Measurements from ENCODE around the gene CPAMD8. TPM values are rescaled to one million over a fixed set of nuclear protein-coding genes. Genes with fewer than 3 reads are reported as not detected.
"Not testable (repeated sequence)": the region's sequence is repeated elsewhere in the genome, so short reads cannot be mapped to it uniquely, and the experiment has no call there.

CPAMD8 gene
- total RNA-seq, 4 donors from 2014 or later = 0.72 to 8.2 (median 4.0) TPM

DNA sequence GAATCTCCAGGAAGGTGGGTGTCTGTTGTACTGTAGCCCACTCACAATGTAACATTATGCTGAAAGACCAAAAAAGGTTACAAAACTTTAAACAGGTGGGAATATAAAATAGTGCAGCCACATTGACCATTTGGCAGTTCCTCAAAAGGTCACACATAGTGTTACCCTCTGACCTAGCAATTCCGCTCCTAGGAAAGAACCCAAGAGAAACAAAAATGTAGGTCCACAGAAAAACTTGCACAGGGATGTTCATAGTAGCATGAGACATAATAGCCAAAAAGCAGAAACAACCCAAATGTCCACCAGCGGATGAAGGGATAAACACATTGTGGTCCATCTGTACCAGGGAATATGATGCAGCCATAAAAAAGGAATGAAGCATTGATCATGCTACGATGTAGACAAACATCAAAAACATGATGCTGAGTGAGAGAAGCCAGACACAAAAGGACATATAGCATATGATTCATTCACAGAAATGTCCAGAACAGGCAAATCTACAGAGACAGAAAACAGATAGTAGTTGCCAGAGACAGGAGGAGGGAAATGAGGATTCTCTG, 27.9 kb downstream of the CPAMD8 start:
- H3K27ac ChIP-seq = no peak overlapping the region
- no peak overlapping the region for H3K4me3 ChIP-seq
- intact Hi-C loops (cut with DNase I) = no loop called here
- H3K4me1 ChIP-seq = no peaks in the 10 kb centered on the region
- DNase-seq = no peak
- peaks cover 0 to 8% (median 0%) of the 10 kb centered on the region in 4 donors for H3K27me3 ChIP-seq
- H3K36me3 ChIP-seq = no peaks in the 10 kb centered on the region
- 91 to 97% methylated on average over 3 of the region's 3 CpGs for WGBS, 2 donors
- TF ChIP-seq, protein P1, sequence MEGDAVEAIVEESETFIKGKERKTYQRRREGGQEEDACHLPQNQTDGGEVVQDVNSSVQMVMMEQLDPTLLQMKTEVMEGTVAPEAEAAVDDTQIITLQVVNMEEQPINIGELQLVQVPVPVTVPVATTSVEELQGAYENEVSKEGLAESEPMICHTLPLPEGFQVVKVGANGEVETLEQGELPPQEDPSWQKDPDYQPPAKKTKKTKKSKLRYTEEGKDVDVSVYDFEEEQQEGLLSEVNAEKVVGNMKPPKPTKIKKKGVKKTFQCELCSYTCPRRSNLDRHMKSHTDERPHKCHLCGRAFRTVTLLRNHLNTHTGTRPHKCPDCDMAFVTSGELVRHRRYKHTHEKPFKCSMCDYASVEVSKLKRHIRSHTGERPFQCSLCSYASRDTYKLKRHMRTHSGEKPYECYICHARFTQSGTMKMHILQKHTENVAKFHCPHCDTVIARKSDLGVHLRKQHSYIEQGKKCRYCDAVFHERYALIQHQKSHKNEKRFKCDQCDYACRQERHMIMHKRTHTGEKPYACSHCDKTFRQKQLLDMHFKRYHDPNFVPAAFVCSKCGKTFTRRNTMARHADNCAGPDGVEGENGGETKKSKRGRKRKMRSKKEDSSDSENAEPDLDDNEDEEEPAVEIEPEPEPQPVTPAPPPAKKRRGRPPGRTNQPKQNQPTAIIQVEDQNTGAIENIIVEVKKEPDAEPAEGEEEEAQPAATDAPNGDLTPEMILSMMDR (IDR thresholded peaks at IDR 0.05) = no peak
- TF ChIP-seq POLR2A (IDR thresholded peaks at IDR 0.05) = no peak
- H3K9me3 ChIP-seq = peaks cover 0 to 11% (median 6%) of the 10 kb centered on the region in 3 donors

- WGBS, 2 donors = 81 to 84% methylated on average over 4 to 5 of the region's 23 CpGs
Observed at GRCh38 chr19:16996838-16997490, 29.6 kb downstream of the CPAMD8 start.

DNA sequence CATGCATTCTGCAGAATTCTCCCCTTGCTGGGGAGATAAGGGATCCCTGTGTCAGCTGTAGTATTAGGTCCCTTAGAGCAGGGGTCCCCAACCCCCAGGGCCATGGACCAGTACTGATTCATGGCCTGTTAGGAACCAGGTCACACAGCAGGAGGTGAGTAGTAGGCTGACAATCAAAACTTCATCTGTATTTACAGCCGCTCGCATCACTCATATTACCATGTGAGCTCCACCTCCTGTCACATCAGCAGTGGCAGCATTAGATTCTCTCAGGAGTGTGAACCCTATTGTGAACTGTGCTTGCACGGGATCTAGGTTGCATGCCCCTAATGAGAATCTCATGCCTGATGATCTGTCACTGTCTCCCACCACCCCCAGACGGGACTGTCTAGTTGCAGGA, 37.9 kb downstream of the CPAMD8 start:
- H3K36me3 ChIP-seq = no peaks in the 10 kb centered on the region
- no peak overlapping the region for H3K4me3 ChIP-seq
- no peak for TF ChIP-seq POLR2A (IDR thresholded peaks at IDR 0.05)
- TF ChIP-seq, protein P1 (IDR thresholded peaks at IDR 0.05) = no peak
- H3K27ac ChIP-seq = no peak overlapping the region
- no peaks in the 10 kb centered on the region for H3K9me3 ChIP-seq
- no peaks in the 10 kb centered on the region for H3K27me3 ChIP-seq
- DNase-seq = no peak
- 52 to 83% methylated on average over 4 of the region's 4 CpGs for WGBS, 2 donors
- H3K4me1 ChIP-seq = peaks cover 0 to 6% (median 0%) of the 10 kb centered on the region in 3 donors
- intact Hi-C loops (cut with DNase I) = no loop called here

More at GRCh38 chr19:16996838-16997490, 29.6 kb downstream of the CPAMD8 start:
- H3K36me3 ChIP-seq; H3K27ac ChIP-seq; H3K4me1 ChIP-seq; H3K4me3 ChIP-seq; DNase-seq; intact Hi-C loops (cut with DNase I); H3K27me3 ChIP-seq: not testable (repeated sequence)
- peaks cover 0 to 11% (median 6%) of the 10 kb centered on the region in 3 donors for H3K9me3 ChIP-seq

- no peak overlapping the region for H3K27ac ChIP-seq
- H3K4me1 ChIP-seq = peaks cover 0 to 6% (median 0%) of the 10 kb centered on the region in 3 donors
- no peaks in the 10 kb centered on the region for H3K27me3 ChIP-seq
- H3K36me3 ChIP-seq = no peaks in the 10 kb centered on the region
- H3K9me3 ChIP-seq = no peaks in the 10 kb centered on the region
- 82 to 86% methylated on average over 2 of the region's 2 CpGs for whole genome bisulfite sequencing, 2 donors
- intact Hi-C loops (cut with DNase I) = no loop called here
- no peak overlapping the region for H3K4me3 ChIP-seq
- TF ChIP-seq POLR2A (IDR thresholded peaks at IDR 0.05) = no peak
- TF ChIP-seq, protein P1 (IDR thresholded peaks at IDR 0.05) = no peak
- no peak for DNase-seq
Observed at GRCh38 chr19:16985403-16985802, 41.2 kb downstream of the CPAMD8 start.

- H3K36me3 ChIP-seq; DNase-seq; H3K27me3 ChIP-seq; H3K4me3 ChIP-seq; H3K4me1 ChIP-seq; H3K9me3 ChIP-seq; H3K27ac ChIP-seq; intact Hi-C loops (cut with DNase I): not testable (repeated sequence)
- 51 to 75% methylated on average over 2 of the region's 2 CpGs for WGBS, 2 donors
Observed at GRCh38 chr19:16982586-16982985, 44.0 kb downstream of the CPAMD8 start.

- Histone ChIP-seq H3K9me3 (no peaks in the 10 kb centered on the region), H3K27ac (no peak overlapping the region), H3K4me3 (no peak overlapping the region), H3K4me1 (no peaks in the 10 kb centered on the region), H3K27me3 (peaks cover 0 to 12% (median 0%) of the 10 kb centered on the region in 4 donors), H3K36me3 (no peaks in the 10 kb centered on the region)
- intact Hi-C loops (cut with DNase I) = no loop called here
- no peak for DNase-seq
- TF ChIP-seq, protein P1 (IDR thresholded peaks at IDR 0.05) = no peak
- no peak for TF ChIP-seq POLR2A (IDR thresholded peaks at IDR 0.05)
- WGBS, 2 donors = 44 to 91% methylated on average over 1 of the region's 1 CpG
Observed at GRCh38 chr19:16978839-16979802, 47.5 kb downstream of the CPAMD8 start.
